Astrocyte (in vitro differentiated cells and primary cell): ENCODE data around the gene CSKMT. TPM values are rescaled to one million over a fixed set of nuclear protein-coding genes. Genes with fewer than 3 reads are reported as not detected.

ENCODE experiments used
- DNase-seq: peaks from one replicate; pipeline ENCODE4 v3.0.0-alpha.2; 2010; ENCODE audit warnings: low read depth
- FAIRE-seq: peaks from 2 replicates; lab custom pipeline; 2011; peaks lifted over from hg19 to GRCh38; lab: Jason Lieb, UNC
- H2AFZ ChIP-seq: 2 replicates; pipeline ENCODE4 v1.6.0; 2012; ENCODE audit warnings: low read depth, low read length, inconsistent platforms
- H3K27ac ChIP-seq: 2 replicates; pipeline ENCODE4 v1.5.1; 2011; ENCODE audit warnings: low read depth, low read length, inconsistent platforms
- H3K27me3 ChIP-seq: 2 replicates; pipeline ENCODE4 v1.6.0; 2011; ENCODE audit warnings: low read length, inconsistent platforms; ENCODE audit not compliant: insufficient read depth
- H3K36me3 ChIP-seq: 2 replicates; pipeline ENCODE4 v1.5.1; 2011; ENCODE audit warnings: low read length, inconsistent platforms; ENCODE audit not compliant: insufficient read depth
- H3K4me1 ChIP-seq: 2 replicates; pipeline ENCODE4 v1.5.1; 2011; ENCODE audit warnings: low read length, inconsistent platforms; ENCODE audit not compliant: insufficient read depth
- H3K4me2 ChIP-seq: 2 replicates; pipeline ENCODE4 v1.6.0; 2012; ENCODE audit warnings: low read length, inconsistent platforms
- H3K4me3 ChIP-seq: 2 replicates; pipeline ENCODE4 v1.5.1; 2011; ENCODE audit warnings: low read depth, mild to moderate bottlenecking, low read length, inconsistent platforms; ENCODE audit not compliant: insufficient read depth
- H3K79me2 ChIP-seq: 2 replicates; pipeline ENCODE4 v1.6.0; 2012; ENCODE audit warnings: mild to moderate bottlenecking, low read length, inconsistent platforms; ENCODE audit not compliant: insufficient read depth
- H3K9ac ChIP-seq: 2 replicates; pipeline ENCODE4 v1.6.0; 2012; ENCODE audit warnings: mild to moderate bottlenecking, low read length, inconsistent platforms
- H3K9me3 ChIP-seq: 2 replicates; pipeline ENCODE4 v1.5.1; 2012; ENCODE audit warnings: low read depth, mild to moderate bottlenecking, low read length, inconsistent platforms; ENCODE audit not compliant: insufficient read depth
- H4K20me1 ChIP-seq: 2 replicates; pipeline ENCODE4 v1.6.0; 2012; ENCODE audit warnings: low read length, inconsistent platforms; ENCODE audit not compliant: insufficient read depth
- H3K27ac Mint-ChIP-seq: one replicate; pipeline ENCODE4 v1.8.0; 2021; ENCODE audit warnings: mild to moderate bottlenecking, mixed read lengths; ENCODE audit not compliant: unreplicated experiment
- H3K27me3 Mint-ChIP-seq: one replicate; pipeline ENCODE4 v1.8.0; 2021; ENCODE audit warnings: low read depth, mixed read lengths; ENCODE audit not compliant: unreplicated experiment
- H3K36me3 Mint-ChIP-seq: one replicate; pipeline ENCODE4 v1.8.0; 2021; ENCODE audit warnings: low read depth, mixed read lengths; ENCODE audit not compliant: unreplicated experiment
- H3K4me1 Mint-ChIP-seq: one replicate; pipeline ENCODE4 v1.8.0; 2021; ENCODE audit warnings: low read depth, mixed read lengths; ENCODE audit not compliant: unreplicated experiment
- H3K4me3 Mint-ChIP-seq: one replicate; pipeline ENCODE4 v1.8.0; 2021; ENCODE audit warnings: mild to moderate bottlenecking, moderate library complexity, mixed read lengths; ENCODE audit not compliant: unreplicated experiment
- H3K9me3 Mint-ChIP-seq: one replicate; pipeline ENCODE4 v1.8.0; 2021; ENCODE audit warnings: mild to moderate bottlenecking, mixed read lengths; ENCODE audit not compliant: unreplicated experiment
- EZH2 ChIP-seq: IDR thresholded peaks from 2 replicates; pipeline ENCODE4 v1.6.1; 2012; ENCODE audit warnings: mild to moderate bottlenecking, low read length, inconsistent platforms; ENCODE audit not compliant: insufficient read depth
- total RNA-seq: library from RNA; stranded (reverse); gene quantifications from 2 replicates; pipeline ENCODE4 v1.2.1, GENCODE V29; 2021
- TF ChIP-seq, protein P1 (sequence below): IDR thresholded peaks from 2 replicates; pipeline ENCODE4 v1.5.1; 2011; ENCODE audit warnings: low read depth, mild to moderate bottlenecking, inconsistent platforms, low read length, moderate library complexity; ENCODE audit not compliant: insufficient read depth

CSKMT gene
- total RNA-seq, 1 donor from 2014 or later = 23.3 TPM

- Histone ChIP-seq H4K20me1 (no peaks in the 10 kb centered on the region), H3K36me3 (peaks cover 12% of the 10 kb centered on the region), H3K27ac (peak overlapping the region; percentile 44), H3K4me3 (peak overlapping the region; percentile 82), H3K4me2 (peak overlapping the region; percentile 93), H2AFZ (peak overlapping the region; percentile 34), H3K79me2 (peaks cover 14% of the 10 kb centered on the region), H3K27me3 (no peaks in the 10 kb centered on the region), H3K4me1 (peaks cover 12% of the 10 kb centered on the region), H3K9ac (peak overlapping the region; percentile 89), H3K9me3 (no peaks in the 10 kb centered on the region)
- Mint-ChIP-seq H3K4me3 (peak overlapping the region; percentile 93), H3K4me1 (peaks cover 8% of the 10 kb centered on the region), H3K27ac (peak overlapping the region; percentile 96), H3K9me3 (no peaks in the 10 kb centered on the region), H3K36me3 (peaks cover 4% of the 10 kb centered on the region), H3K27me3 (no peaks in the 10 kb centered on the region)
- no peak for TF ChIP-seq EZH2
- TF ChIP-seq, protein P1, sequence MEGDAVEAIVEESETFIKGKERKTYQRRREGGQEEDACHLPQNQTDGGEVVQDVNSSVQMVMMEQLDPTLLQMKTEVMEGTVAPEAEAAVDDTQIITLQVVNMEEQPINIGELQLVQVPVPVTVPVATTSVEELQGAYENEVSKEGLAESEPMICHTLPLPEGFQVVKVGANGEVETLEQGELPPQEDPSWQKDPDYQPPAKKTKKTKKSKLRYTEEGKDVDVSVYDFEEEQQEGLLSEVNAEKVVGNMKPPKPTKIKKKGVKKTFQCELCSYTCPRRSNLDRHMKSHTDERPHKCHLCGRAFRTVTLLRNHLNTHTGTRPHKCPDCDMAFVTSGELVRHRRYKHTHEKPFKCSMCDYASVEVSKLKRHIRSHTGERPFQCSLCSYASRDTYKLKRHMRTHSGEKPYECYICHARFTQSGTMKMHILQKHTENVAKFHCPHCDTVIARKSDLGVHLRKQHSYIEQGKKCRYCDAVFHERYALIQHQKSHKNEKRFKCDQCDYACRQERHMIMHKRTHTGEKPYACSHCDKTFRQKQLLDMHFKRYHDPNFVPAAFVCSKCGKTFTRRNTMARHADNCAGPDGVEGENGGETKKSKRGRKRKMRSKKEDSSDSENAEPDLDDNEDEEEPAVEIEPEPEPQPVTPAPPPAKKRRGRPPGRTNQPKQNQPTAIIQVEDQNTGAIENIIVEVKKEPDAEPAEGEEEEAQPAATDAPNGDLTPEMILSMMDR = no peak
- FAIRE-seq (no peak), DNase-seq (no peak)
These were observed 44.0 kb upstream of the CSKMT start for GRCh38 chr11:62621027-62621566.

- H3K27ac Mint-ChIP-seq = peak within 1 kb of the TSS; percentile 96
- H3K36me3 Mint-ChIP-seq = peaks cover 6% of the 10 kb centered on the region
- peaks cover 8% of the 10 kb centered on the region for H3K4me1 Mint-ChIP-seq
- no peak for TF ChIP-seq EZH2
- TF ChIP-seq, protein P1 = no peak
- peaks cover 18% of the 10 kb centered on the region for H3K36me3 ChIP-seq
- no peaks in the 10 kb centered on the region for H3K27me3 ChIP-seq
- H3K9me3 Mint-ChIP-seq = no peaks in the 10 kb centered on the region
- H4K20me1 ChIP-seq = no peaks in the 10 kb centered on the region
- H3K4me3 Mint-ChIP-seq = peak within 1 kb of the TSS; percentile 93
- H3K4me1 ChIP-seq = peaks cover 12% of the 10 kb centered on the region
- peak within 1 kb of the TSS; percentile 82 for H3K4me3 ChIP-seq
- peak within 1 kb of the TSS; percentile 44 for H3K27ac ChIP-seq
- no peaks in the 10 kb centered on the region for H3K9me3 ChIP-seq
- peak within 1 kb of the TSS; percentile 89 for H3K9ac ChIP-seq
- H3K27me3 Mint-ChIP-seq = no peaks in the 10 kb centered on the region
- peaks cover 14% of the 10 kb centered on the region for H3K79me2 ChIP-seq
- H3K4me2 ChIP-seq = peak within 1 kb of the TSS; percentile 93
- H2AFZ ChIP-seq = peak within 1 kb of the TSS; percentile 44
- DNase-seq = peak; percentile 97
- FAIRE-seq = no peak
These were observed 43.3 kb upstream of the CSKMT start, which contains the start of gene B3GAT3 for GRCh38 chr11:62621567-62622470. Gene B3GAT3, minus strand, starts transcription at chr11:62621986. Its CDS starts 39 bp downstream, at chr11:62621947.
